ENCODE results near the gene ATF5.

The ATF5 gene, protein sequence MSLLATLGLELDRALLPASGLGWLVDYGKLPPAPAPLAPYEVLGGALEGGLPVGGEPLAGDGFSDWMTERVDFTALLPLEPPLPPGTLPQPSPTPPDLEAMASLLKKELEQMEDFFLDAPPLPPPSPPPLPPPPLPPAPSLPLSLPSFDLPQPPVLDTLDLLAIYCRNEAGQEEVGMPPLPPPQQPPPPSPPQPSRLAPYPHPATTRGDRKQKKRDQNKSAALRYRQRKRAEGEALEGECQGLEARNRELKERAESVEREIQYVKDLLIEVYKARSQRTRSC

GRCh38 chr19:49929121-49929610 is at the start of gene ATF5, which contains the start of gene NUP62:
TSS of gene ATF5 (plus strand) at chr19:49929205. CDS start at chr19:49930851, 1,646 bp downstream.
TSS of gene NUP62 (minus strand) at chr19:49929504. CDS start at chr19:49909807, 19,697 bp downstream.
- TF ChIP-seq, protein P1, sequence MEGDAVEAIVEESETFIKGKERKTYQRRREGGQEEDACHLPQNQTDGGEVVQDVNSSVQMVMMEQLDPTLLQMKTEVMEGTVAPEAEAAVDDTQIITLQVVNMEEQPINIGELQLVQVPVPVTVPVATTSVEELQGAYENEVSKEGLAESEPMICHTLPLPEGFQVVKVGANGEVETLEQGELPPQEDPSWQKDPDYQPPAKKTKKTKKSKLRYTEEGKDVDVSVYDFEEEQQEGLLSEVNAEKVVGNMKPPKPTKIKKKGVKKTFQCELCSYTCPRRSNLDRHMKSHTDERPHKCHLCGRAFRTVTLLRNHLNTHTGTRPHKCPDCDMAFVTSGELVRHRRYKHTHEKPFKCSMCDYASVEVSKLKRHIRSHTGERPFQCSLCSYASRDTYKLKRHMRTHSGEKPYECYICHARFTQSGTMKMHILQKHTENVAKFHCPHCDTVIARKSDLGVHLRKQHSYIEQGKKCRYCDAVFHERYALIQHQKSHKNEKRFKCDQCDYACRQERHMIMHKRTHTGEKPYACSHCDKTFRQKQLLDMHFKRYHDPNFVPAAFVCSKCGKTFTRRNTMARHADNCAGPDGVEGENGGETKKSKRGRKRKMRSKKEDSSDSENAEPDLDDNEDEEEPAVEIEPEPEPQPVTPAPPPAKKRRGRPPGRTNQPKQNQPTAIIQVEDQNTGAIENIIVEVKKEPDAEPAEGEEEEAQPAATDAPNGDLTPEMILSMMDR (IDR thresholded peaks at IDR 0.05): no peak

DNA sequence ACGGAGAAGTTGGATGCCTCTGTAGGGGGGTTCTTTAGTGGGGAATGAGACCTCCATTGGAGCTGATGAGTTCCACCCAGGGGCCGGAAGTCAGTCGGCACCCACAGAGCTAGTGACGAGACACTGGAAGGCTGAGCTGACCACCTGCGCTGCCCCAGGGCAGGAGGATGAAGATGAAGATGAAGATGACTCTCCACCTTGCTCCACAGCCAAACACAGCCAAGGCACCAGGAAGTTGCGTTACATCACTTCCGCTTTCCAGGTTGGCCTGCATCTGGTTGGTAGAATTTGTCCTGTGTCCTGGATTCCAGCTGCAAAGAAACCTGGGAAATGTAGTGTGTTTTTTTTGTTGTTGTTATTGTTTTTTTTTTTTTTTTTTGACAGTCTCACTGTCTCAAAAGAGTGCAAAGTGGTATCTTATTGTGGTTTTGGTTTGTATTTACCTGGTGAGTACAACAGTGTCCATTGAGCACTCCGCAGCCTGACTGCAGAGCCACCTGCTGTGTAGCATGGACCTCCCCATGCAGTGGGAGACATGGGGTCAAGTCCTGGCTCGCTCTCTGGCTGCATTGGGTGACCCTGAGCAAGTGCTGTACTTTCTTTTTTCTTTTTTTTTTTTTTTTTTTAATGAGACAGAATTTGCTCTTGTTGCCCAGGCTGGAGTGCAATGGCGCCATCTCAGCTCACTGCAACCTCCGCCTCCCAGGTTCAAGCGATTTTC is 49.6 kb upstream of the ATF5 start:
- TF ChIP-seq, protein P1 (IDR thresholded peaks at IDR 0.05): no peak

GRCh38 chr19:49880162-49880869 is 48.7 kb upstream of the ATF5 start:
- TF ChIP-seq, protein P1 (IDR thresholded peaks at IDR 0.05): no peak

GRCh38 chr19:49881186-49881585 is 47.8 kb upstream of the ATF5 start:
- TF ChIP-seq, protein P1 (IDR thresholded peaks at IDR 0.05): no peak

DNA sequence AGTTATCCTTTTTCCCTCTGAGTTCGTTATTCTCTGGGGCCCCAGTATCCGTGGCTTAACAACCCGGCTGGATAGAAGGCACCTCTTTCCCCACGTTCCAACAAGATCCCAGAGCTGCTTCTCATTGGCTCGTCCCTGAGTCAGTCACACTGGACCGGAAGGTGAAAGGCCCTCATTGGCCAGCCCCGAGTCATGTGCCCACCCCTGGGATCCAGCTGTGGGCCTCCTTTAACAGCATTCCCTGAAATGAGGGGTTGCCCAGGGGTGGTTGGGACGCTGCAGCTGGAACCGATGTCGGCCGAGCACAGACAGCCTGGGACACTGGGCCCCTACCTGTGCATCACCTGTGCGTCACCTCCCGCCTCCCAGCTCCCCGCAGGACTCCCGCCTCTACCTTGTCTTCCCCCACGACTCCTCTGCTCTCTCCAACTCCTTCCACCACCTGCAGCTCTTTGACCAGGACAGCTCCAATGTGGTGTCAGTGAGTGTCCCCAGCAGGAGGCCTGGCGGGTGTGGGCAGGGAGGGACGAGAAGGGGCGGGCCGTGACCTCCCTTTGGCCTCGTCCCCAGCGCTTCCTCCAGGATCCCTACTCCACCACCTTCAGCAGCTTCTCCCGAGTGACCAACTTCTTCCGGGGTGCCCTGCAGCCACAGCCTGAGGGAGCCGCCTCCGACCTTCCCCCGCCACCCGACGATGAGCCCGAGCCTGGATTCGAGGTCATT is 47.2 kb upstream of the ATF5 start:
- TF ChIP-seq, protein P1 (IDR thresholded peaks at IDR 0.05): no peak

DNA sequence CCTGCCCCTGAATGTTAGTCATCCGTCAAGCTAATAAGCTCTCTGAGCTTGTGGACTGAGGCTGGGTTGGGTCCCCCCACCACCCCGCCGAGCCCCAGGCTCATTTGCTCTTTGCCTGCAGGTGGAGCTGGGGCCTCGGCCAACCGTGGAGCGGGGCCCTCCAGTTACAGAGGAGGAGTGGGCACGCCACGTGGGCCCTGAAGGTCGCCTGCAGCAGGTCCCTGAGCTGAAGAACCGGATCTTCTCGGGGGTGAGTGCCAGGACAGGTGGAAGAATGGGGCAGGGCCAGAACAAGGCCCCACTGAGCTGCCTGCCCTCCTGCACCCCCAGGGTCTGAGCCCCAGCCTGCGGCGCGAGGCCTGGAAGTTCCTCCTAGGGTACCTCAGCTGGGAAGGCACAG is 46.4 kb upstream of the ATF5 start:
- TF ChIP-seq, protein P1 (IDR thresholded peaks at IDR 0.05): no peak

DNA sequence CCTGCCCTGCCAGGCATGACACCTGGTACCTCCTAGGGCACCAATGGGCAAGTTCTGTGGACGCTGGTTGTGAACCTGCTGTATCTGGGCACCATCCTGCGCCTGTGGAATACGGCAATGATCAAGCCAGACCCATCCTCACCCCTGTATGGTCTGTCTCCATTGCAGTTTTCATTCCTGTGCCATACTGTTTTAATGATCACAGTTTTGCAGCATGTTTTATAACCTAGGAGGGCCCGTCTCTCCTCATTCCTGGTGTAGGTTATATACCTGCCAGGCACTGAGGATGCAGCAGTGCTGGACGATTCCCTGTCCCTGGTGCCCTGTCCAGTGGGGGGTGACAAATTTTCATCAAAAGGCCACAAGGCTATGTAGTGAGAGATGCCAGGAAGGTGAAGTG is 45.9 kb upstream of the ATF5 start:
- TF ChIP-seq, protein P1 (IDR thresholded peaks at IDR 0.05): no peak

All from LNCAP (cell line).